K562 (cell line): ENCODE measurements around the gene CACNA1A. TPM values are rescaled to one million over a fixed set of nuclear protein-coding genes. Genes with fewer than 3 reads are reported as not detected.
A peak's percentile ranks its signal among the peaks of the same experiment; 100 is the strongest.

Source experiments
- ARID1B ChIP-seq: fragments of 450-650 bp; IDR thresholded peaks from 2 replicates; pipeline ENCODE4 v1.6.1; 2016; ENCODE audit warnings: antibody characterized with exemption, mild to moderate bottlenecking, inconsistent platforms
- ERF ChIP-seq: fragments of 450-650 bp; formaldehyde crosslinking; IDR thresholded peaks from 2 replicates; pipeline ENCODE4 v1.4.0; 2020; ENCODE audit warnings: mild to moderate bottlenecking, mixed read lengths
- HDAC2 ChIP-seq: fragments of 450-650 bp; IDR thresholded peaks from 2 replicates; pipeline ENCODE4 v1.6.1; 2016; ENCODE audit warnings: mild to moderate bottlenecking
- KAT8 ChIP-seq: fragments of 450-650 bp; IDR thresholded peaks from 2 replicates; pipeline ENCODE4 v1.6.1; 2016; ENCODE audit warnings: low read depth, mild to moderate bottlenecking
- MCM2 ChIP-seq: fragments of 450-650 bp; IDR thresholded peaks from 2 replicates; pipeline ENCODE4 v1.6.1; 2017; ENCODE audit warnings: low read depth, mild to moderate bottlenecking
- MYC ChIP-seq, 2 experiments: fragments of 250-450 bp in 1 of 2; sonication (Bioruptor Pico) in 1 of 2; IDR thresholded peaks; 2 replicates each; pipeline versions ENCODE4 v1.5.1 to v1.6.1; 2012 to 2021; ENCODE audit warnings: low read depth in 2 of 2, borderline replicate concordance in 1 of 2, improper control_type of control experiment in 1 of 2, low read length in 1 of 2, mild to moderate bottlenecking in 1 of 2, moderate library complexity in 1 of 2
- NFRKB ChIP-seq: fragments of 450-650 bp; IDR thresholded peaks from 2 replicates; pipeline ENCODE4 v1.6.1; 2016; ENCODE audit warnings: low read depth
- POLR2AphosphoS5 ChIP-seq: IDR thresholded peaks from 2 replicates; pipeline ENCODE4 v1.6.1; 2011; ENCODE audit warnings: mild to moderate bottlenecking, low read depth, low read length, moderate library complexity; ENCODE audit not compliant: control insufficient read depth, insufficient read depth
- PTTG1 ChIP-seq: fragments of 450-650 bp; IDR thresholded peaks from 2 replicates; pipeline ENCODE4 v1.6.1; 2016; ENCODE audit warnings: low read depth, mild to moderate bottlenecking, missing genetic modification characterization, missing compliant biosample characterization
- SAP30 ChIP-seq: fragments of 200-600 bp; sonication (generic); IDR thresholded peaks from 2 replicates; pipeline ENCODE4 v1.6.1; 2012; ENCODE audit warnings: borderline replicate concordance, low read depth, mild to moderate bottlenecking, moderate library complexity, low read length, control low read depth, inconsistent platforms; ENCODE audit not compliant: insufficient read depth, poor library complexity, severe bottlenecking
- SMARCA5 ChIP-seq: fragments of 450-650 bp; IDR thresholded peaks from 2 replicates; pipeline ENCODE4 v1.6.1; 2016
- SREBF1 ChIP-seq: fragments of 150-350 bp; IDR thresholded peaks from 2 replicates; pipeline ENCODE4 v1.6.1; 2014; ENCODE audit warnings: antibody characterized with exemption, low read depth, low read length, borderline replicate concordance
- ZFPM2 ChIP-seq: fragments of 250-450 bp; sonication (Bioruptor Pico); IDR thresholded peaks from 2 replicates; pipeline ENCODE4 v1.5.1; 2022; ENCODE audit warnings: mild to moderate bottlenecking
- ZNF165 ChIP-seq: fragments of 250-450 bp; sonication (Bioruptor Pico); IDR thresholded peaks from 2 replicates; pipeline ENCODE4 v1.4.0; 2020; ENCODE audit warnings: borderline replicate concordance
- ZNF232 ChIP-seq: sonication (generic); formaldehyde crosslinking; IDR thresholded peaks from 2 replicates; pipeline ENCODE4 v1.8.0; 2022; ENCODE audit warnings: mild to moderate bottlenecking, missing genetic modification reagents
- ZNF263 ChIP-seq: sonication (generic); formaldehyde crosslinking; IDR thresholded peaks from 2 replicates; pipeline ENCODE4 v1.8.0; 2022; ENCODE audit warnings: mild to moderate bottlenecking, missing genetic modification reagents, borderline replicate concordance
- ZNF717 ChIP-seq: fragments of 250-450 bp; sonication (Bioruptor Pico); IDR thresholded peaks from 2 replicates; pipeline ENCODE4 v1.5.0; 2021
- polyA plus RNA-seq, 8 experiments: library from polyadenylated mRNA; depleted of rRNA in 4 of 8; stranded (reverse) in 5 of 8; unstranded in 3 of 8; fragments of >200 nt; fragmentation: Nextera tagmentation in 2 of 8; fragmentation: Illumina TruSeq in 1 of 8; extraction: Ambion mirVana in 2 of 8; extraction: Trizol in 1 of 8; gene quantifications; 2 replicates each; pipeline versions ENCODE4 v1.2.1 to v1.2.3, GENCODE V29; 2011 to 2014; ENCODE audit warnings: inconsistent platforms in 1 of 8, missing spikeins in 1 of 8
- total RNA-seq, 7 experiments: library from RNA; depleted of rRNA in 6 of 7; stranded (reverse); fragments of >200 nt in 6 of 7; fragmentation: Illumina TruSeq in 2 of 7; extraction: Trizol in 2 of 7; gene quantifications; 2 replicates each; pipeline versions ENCODE4 v1.2.1 to v1.2.3, GENCODE V29; 2011 to 2021; ENCODE audit warnings: low replicate concordance in 1 of 7
- TF ChIP-seq, protein P1 (sequence below): fragments of 250-450 bp; sonication (Bioruptor Pico); IDR thresholded peaks from 2 replicates; pipeline ENCODE4 v1.5.0; 2021; ENCODE audit warnings: mild to moderate bottlenecking, moderate library complexity
- TF ChIP-seq, protein P2 (sequence below): IDR thresholded peaks from 2 replicates; pipeline ENCODE4 v1.6.1; 2011; ENCODE audit not compliant: insufficient read length; ENCODE audit errors: extremely low read depth
- TF ChIP-seq, protein P3 (sequence below): fragments of 250-450 bp; sonication (Bioruptor Pico); IDR thresholded peaks from 2 replicates; pipeline ENCODE4 v1.5.0; 2020; ENCODE audit warnings: mild to moderate bottlenecking
- TF ChIP-seq, protein P4 (sequence below): fragments of 450-650 bp; IDR thresholded peaks from 2 replicates; pipeline ENCODE4 v1.6.1; 2016

CACNA1A gene
- total and polyA plus RNA-seq, 9 of the 15 experiments (the other 6 are each of a cell fraction or from before 2014, with no cell fraction given): 0.03 to 0.20 (median 0.09) TPM; not detected in 1

DNA sequence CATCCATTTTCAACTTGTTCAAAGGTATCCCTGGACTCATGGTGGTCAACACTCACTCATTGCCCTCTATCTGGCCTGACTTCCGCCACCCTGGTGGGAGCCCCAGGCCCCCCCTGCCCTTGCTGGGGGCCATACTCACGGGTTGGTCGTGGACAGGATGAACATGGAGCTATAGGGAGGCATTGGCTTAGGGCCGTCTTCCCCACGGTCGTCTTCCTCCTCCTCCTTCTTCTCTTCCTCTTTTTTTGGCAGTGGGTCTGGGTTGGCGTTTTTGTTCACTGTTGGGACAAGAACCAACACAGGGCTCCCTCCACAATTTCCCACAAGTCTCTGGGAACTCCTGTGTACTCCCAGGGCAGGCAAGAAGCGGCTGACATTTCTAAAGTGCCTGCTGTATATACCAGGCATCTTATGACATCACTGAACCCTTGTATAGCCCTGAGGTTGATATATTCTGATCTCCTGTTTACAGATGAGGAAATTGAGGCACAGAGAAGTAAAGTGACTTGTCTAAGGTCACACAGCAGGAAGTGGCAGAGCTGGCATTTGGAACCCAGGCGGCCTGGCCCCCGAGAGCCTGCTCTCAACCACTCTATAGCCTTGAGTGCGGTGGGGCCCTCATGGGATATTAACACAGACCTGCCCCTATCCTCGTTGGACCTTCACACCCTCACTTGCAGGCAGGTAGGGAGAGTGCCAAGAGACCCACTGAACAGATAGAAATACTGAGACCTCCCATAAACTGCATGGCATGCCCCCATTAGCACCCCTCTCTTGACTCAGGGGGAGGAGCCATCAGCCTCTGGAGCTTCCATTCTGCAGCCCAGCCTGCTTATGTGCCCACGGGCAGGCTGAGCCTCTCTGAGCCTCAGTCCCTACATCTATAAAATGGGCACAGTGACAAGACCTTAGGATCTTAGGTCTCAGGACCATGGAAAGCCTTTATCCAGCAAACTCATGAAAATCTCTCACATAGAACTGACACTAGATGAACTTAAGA is 221.1 kb downstream of the CACNA1A start (continued):
- TF ChIP-seq ZNF717: no peak
- no peak for TF ChIP-seq MCM2
- TF ChIP-seq, protein P1, sequence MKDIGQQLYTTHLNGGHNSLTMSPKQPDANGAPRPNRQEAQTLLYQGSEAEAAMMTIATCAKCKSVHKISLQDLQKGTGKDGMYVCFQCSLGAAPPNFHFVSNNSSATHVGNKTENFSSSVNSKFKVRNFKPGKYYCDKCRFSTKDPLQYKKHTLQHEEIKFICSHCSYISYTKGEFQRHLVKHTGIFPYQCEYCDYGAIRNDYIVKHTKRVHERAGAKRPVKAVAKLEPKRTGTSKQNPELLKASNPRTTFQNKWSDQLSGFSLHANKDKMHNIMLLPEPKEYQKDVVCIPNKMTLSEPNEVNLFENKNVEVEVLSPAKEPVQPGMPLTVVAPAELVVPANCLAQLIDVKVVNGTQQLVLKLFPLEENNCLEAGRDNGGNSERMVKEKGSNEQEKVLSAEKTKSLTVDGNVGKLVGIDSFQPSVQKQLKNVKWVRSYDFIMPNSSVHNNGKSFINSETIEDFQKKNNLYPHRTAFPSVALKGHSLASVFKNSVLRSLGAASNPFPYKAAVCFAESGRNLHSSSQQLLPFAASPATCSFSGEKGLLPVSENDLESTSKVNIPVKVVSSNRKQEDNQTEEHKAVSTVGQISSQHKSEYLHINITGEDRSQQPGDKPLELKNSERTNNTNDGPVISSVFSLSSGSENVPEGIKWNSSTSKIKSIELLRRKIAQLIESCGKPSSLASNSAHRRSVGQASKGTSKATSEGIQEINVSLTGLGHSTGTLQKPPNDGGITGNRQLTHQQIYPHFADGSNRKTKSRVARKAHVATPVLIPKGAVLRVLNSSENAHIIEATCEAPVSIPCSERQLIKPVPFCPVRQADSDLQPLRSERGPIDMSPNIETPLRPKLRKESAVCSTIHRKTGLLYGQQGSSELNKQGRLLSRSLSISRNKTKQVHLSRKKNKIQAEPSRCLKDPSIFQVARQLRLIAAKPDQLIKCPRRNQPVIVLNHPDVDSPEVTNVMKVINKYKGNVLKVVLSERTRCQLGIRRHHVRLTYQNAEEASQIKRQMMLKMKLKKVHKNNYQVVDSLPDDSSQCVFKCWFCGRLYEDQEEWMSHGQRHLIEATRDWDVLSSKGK (CRISPR knock-in tag): no peak
- TF ChIP-seq ZNF263 (CRISPR knock-in tag): no peak
- no peak for TF ChIP-seq SREBF1
- no peak for TF ChIP-seq POLR2AphosphoS5
- no peak for TF ChIP-seq SAP30
- TF ChIP-seq ZNF165 (CRISPR knock-in tag): no peak
- TF ChIP-seq, protein P2, sequence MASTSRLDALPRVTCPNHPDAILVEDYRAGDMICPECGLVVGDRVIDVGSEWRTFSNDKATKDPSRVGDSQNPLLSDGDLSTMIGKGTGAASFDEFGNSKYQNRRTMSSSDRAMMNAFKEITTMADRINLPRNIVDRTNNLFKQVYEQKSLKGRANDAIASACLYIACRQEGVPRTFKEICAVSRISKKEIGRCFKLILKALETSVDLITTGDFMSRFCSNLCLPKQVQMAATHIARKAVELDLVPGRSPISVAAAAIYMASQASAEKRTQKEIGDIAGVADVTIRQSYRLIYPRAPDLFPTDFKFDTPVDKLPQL: no peak
- TF ChIP-seq SMARCA5: peak; percentile 87
- TF ChIP-seq ARID1B: no peak
- no peak for TF ChIP-seq ZFPM2 (CRISPR knock-in tag)
- no peak for TF ChIP-seq ERF (CRISPR knock-in tag)
- TF ChIP-seq MYC (IDR thresholded peaks at IDR 0.05; ENCODE audit: low read depth, low read length): no peak
- no peak for TF ChIP-seq MYC (CRISPR knock-in tag; IDR thresholded peaks at IDR 0.05; ENCODE audit: borderline replicate concordance, low read depth)
- TF ChIP-seq, protein P3, sequence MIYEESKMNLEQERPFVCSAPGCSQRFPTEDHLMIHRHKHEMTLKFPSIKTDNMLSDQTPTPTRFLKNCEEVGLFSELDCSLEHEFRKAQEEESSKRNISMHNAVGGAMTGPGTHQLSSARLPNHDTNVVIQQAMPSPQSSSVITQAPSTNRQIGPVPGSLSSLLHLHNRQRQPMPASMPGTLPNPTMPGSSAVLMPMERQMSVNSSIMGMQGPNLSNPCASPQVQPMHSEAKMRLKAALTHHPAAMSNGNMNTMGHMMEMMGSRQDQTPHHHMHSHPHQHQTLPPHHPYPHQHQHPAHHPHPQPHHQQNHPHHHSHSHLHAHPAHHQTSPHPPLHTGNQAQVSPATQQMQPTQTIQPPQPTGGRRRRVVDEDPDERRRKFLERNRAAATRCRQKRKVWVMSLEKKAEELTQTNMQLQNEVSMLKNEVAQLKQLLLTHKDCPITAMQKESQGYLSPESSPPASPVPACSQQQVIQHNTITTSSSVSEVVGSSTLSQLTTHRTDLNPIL (CRISPR knock-in tag): no peak
- no peak for TF ChIP-seq NFRKB
- no peak for TF ChIP-seq KAT8
- peak; percentile 62; the same call in 1 of the 2 replicates for TF ChIP-seq HDAC2
- TF ChIP-seq ZNF232: no peak
- TF ChIP-seq, protein P4, sequence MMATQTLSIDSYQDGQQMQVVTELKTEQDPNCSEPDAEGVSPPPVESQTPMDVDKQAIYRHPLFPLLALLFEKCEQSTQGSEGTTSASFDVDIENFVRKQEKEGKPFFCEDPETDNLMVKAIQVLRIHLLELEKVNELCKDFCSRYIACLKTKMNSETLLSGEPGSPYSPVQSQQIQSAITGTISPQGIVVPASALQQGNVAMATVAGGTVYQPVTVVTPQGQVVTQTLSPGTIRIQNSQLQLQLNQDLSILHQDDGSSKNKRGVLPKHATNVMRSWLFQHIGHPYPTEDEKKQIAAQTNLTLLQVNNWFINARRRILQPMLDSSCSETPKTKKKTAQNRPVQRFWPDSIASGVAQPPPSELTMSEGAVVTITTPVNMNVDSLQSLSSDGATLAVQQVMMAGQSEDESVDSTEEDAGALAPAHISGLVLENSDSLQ: no peak
- TF ChIP-seq PTTG1 (tag): no peak
